GM12891 (cell line): ENCODE measurements around the gene SIGLEC9. TPM values are rescaled to one million over a fixed set of nuclear protein-coding genes. Genes with fewer than 3 reads are reported as not detected.
A peak's percentile ranks its signal among the peaks of the same experiment; 100 is the strongest.

Source experiments
- DNase-seq: peaks from one replicate; pipeline ENCODE4 v3.0.0; 2011; ENCODE audit warnings: low spot score; ENCODE audit not compliant: insufficient read length
- FAIRE-seq: peaks from 2 replicates; lab custom pipeline; 2011; peaks lifted over from hg19 to GRCh38; lab: Jason Lieb, UNC
- PAX5 ChIP-seq: IDR thresholded peaks from 2 replicates; pipeline ENCODE4 v1.6.1; 2011; ENCODE audit warnings: low read length, moderate library complexity, mild to moderate bottlenecking; ENCODE audit not compliant: insufficient read depth, severe bottlenecking
- POLR2A ChIP-seq: IDR thresholded peaks from 2 replicates; pipeline ENCODE4 v1.6.1; 2011; ENCODE audit warnings: low read depth, low read length, control low read depth
- POLR2AphosphoS5 ChIP-seq: IDR thresholded peaks from 2 replicates; pipeline ENCODE4 v1.6.1; 2011; ENCODE audit warnings: low read depth, low read length, control low read depth
- POU2F2 ChIP-seq: IDR thresholded peaks from 2 replicates; pipeline ENCODE4 v1.6.1; 2011; ENCODE audit warnings: low read depth, mild to moderate bottlenecking, control low read depth, low read length, moderate library complexity
- SPI1 ChIP-seq: IDR thresholded peaks from 2 replicates; pipeline ENCODE4 v1.6.1; 2011; ENCODE audit warnings: low read depth, low read length, control low read depth
- TAF1 ChIP-seq: IDR thresholded peaks from 2 replicates; pipeline ENCODE4 v1.6.1; 2011; ENCODE audit warnings: low read depth, low read length, control low read depth
- polyA plus RNA-seq: library from polyadenylated mRNA; unstranded; fragments of >200 nt; gene quantifications from one replicate; pipeline ENCODE4 v1.2.1, GENCODE V29; 2012; ENCODE audit warnings: low read depth, missing spikeins, inconsistent platforms; ENCODE audit not compliant: missing spikeins

The SIGLEC9 gene
- polyA plus RNA-seq, result not detected

DNA sequence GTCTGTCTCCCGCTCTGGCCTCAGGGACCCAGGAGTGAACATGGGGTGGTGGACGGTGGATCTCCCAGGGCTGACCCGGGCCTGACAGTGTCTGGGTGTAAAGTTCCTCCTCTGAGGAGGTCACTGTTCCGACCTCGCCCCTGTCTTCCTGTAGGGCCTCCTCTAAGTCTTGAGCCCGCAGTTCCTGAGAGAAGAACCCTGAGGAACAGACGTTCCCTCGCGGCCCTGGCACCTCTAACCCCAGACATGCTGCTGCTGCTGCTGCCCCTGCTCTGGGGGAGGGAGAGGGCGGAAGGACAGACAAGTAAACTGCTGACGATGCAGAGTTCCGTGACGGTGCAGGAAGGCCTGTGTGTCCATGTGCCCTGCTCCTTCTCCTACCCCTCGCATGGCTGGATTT is at the start of gene SIGLEC9:
TSS of gene SIGLEC9 (plus strand) at position 178 of the 400 bp plus-strand sequence. CDS start at position 247, 69 bp downstream.
- FAIRE-seq (peak; percentile 28), DNase-seq (no peak)
- TF ChIP-seq POU2F2 (no peak), POLR2A (no peak), PAX5 (no peak), SPI1 (no peak), TAF1 (no peak), POLR2AphosphoS5 (no peak)

GRCh38 chr19:51075998-51076397 is 48.7 kb upstream of the SIGLEC9 start:
- FAIRE-seq, result no peak
- no peak for DNase-seq
- no peak for TF ChIP-seq POLR2AphosphoS5
- TF ChIP-seq POU2F2, result no peak
- no peak for TF ChIP-seq SPI1

DNA sequence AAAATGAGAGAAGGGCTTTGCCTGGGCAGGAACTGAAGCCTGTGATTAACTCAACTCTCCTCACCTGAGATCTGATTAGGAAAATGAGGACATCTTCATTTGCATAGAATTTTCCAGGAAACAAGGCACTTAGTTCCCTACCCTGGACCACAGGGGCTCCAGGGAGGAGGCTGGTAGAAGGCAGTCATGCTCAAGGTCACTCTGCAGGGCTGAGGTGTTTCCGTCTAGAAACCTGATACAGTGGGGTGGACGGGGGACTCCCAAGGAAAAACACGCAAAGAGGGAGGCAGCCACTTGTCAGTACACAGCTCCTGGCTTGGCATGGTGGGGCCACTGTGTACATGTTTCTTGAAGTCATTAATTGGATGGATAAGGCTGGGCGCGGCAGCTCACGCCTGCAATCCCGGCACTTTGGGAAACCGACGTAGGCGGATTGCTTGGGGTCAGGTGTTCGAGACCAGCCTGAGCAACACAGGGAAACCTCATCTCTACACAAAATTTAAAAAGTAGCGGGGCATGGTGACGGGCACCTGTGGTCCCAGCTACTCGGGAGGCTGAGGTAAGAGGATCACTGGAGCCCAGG is 48.0 kb upstream of the SIGLEC9 start:
- DNase-seq (no peak), FAIRE-seq (no peak)
- TF ChIP-seq POU2F2 (no peak), SPI1 (no peak), TAF1 (no peak), POLR2AphosphoS5 (no peak), POLR2A (no peak), PAX5 (no peak)

DNA sequence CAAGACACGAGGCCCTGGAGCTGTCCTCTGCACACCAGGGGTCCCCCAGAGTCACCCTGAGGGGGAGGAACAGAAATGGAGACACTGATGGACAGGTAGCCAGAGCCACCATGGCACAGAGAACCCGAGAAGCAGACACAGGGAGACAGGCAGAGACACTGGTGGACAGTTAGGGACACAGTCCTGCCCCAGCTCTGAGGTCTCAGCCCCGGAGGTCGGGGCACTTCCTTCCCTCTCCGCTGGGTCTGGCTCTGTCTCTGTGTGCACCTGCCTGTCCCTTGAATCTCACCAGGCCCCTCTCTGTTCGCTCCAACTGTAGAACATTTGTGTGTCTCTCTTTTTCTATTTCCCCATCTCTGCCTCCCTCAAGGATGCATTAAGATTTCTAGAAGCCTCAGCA is 46.6 kb upstream of the SIGLEC9 start:
- TF ChIP-seq POLR2AphosphoS5, result no peak
- TF ChIP-seq POU2F2, result no peak
- no peak for TF ChIP-seq TAF1
- TF ChIP-seq SPI1, result no peak
- no peak for TF ChIP-seq POLR2A
- no peak for TF ChIP-seq PAX5
- no peak for FAIRE-seq

GRCh38 chr19:51078731-51079130 is 46.0 kb upstream of the SIGLEC9 start:
- TF ChIP-seq POU2F2 (no peak), TAF1 (no peak), PAX5 (no peak), POLR2AphosphoS5 (no peak), SPI1 (no peak), POLR2A (no peak)
- FAIRE-seq (no peak), DNase-seq (no peak)

More for the DNA sequence above, 46.6 kb upstream of the SIGLEC9 start:
- no peak for DNase-seq

- DNase-seq, result no peak
- FAIRE-seq, result no peak
- TF ChIP-seq POLR2AphosphoS5, result no peak
- TF ChIP-seq SPI1, result no peak
- TF ChIP-seq POLR2A, result no peak
These were observed 45.1 kb upstream of the SIGLEC9 start for GRCh38 chr19:51079481-51080110.

GRCh38 chr19:51081476-51081875 is 43.2 kb upstream of the SIGLEC9 start:
- no peak for TF ChIP-seq SPI1
- no peak for TF ChIP-seq TAF1
- no peak for TF ChIP-seq PAX5
- TF ChIP-seq POLR2AphosphoS5, result no peak
- no peak for TF ChIP-seq POU2F2
- DNase-seq, result no peak
- FAIRE-seq, result no peak

- TF ChIP-seq TAF1, result no peak
- TF ChIP-seq POLR2AphosphoS5, result no peak
- no peak for TF ChIP-seq POLR2A
- TF ChIP-seq SPI1, result no peak
- no peak for TF ChIP-seq PAX5
- no peak for TF ChIP-seq POU2F2
- DNase-seq, result no peak
- no peak for FAIRE-seq
These were observed 42.1 kb upstream of the SIGLEC9 start, which contains the start of gene KLK14 for GRCh38 chr19:51082611-51083010. KLK14 (minus strand) TSS chr19:51082887; CDS start chr19:51082614, 273 bp downstream.

DNA sequence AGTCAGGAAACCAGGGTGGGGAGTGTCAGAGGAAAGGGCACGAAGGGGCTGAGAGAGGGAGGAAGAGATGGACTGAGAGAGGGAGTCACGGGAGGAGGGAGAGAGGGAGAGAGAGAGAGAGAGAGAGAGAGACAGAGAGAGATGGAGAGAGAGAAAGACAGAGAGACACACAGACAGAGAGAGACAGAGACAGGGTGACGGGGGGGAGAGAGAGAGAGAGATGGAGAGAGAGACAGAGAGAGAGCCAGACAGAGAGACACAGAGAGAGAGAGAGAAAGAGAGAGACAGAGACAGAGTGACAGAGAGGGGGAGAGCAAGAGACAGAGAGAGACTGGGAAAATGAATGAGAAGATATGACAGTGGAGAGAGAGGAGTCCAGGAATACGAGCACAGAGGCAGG is 41.5 kb upstream of the SIGLEC9 start:
- no peak for TF ChIP-seq PAX5
- TF ChIP-seq TAF1, result no peak
- no peak for TF ChIP-seq POLR2AphosphoS5
- no peak for TF ChIP-seq POU2F2
- TF ChIP-seq SPI1, result no peak
- TF ChIP-seq POLR2A, result no peak
- no peak for DNase-seq
- FAIRE-seq, result no peak

- TF ChIP-seq POLR2A (no peak), SPI1 (no peak), POLR2AphosphoS5 (no peak), PAX5 (no peak), TAF1 (no peak), POU2F2 (no peak)
- FAIRE-seq (no peak), DNase-seq (no peak)
These were observed 40.9 kb upstream of the SIGLEC9 start for GRCh38 chr19:51083783-51084182.
